Spleen (tissue), 7 donors: ENCODE data around the gene NF2.

Experiments
- CTCF ChIP-seq, 11 experiments: fragments of 200-600 bp in 7 of 11; fragments of 450-650 bp in 4 of 11; sonication (generic) in 4 of 11; IDR thresholded peaks in 8 of 11; conservative IDR thresholded peaks in 3 of 11; 1 replicate in 7 of 11; 2 replicates in 4 of 11; pipeline versions ENCODE4 v1.4.0 to v1.8.0; 2016 to 2021; ENCODE audit warnings: antibody characterized with exemption in 11 of 11, inconsistent platforms in 4 of 11, mild to moderate bottlenecking in 1 of 11
- POLR2A ChIP-seq, 3 donors: fragments of 450-650 bp; IDR thresholded peaks; one replicate each; pipeline ENCODE4 v1.5.1; 2017; ENCODE audit warnings: antibody characterized with exemption in 3 of 3, mild to moderate bottlenecking in 1 of 3
- donor health status: DM: no; HTN: no; CAD: no; lungs with moderate emphysema.
- donor health status: DM: no; HTN: no; CAD: no.
- donor health status: DM: no; HTN: no; CAD: no.

DNA sequence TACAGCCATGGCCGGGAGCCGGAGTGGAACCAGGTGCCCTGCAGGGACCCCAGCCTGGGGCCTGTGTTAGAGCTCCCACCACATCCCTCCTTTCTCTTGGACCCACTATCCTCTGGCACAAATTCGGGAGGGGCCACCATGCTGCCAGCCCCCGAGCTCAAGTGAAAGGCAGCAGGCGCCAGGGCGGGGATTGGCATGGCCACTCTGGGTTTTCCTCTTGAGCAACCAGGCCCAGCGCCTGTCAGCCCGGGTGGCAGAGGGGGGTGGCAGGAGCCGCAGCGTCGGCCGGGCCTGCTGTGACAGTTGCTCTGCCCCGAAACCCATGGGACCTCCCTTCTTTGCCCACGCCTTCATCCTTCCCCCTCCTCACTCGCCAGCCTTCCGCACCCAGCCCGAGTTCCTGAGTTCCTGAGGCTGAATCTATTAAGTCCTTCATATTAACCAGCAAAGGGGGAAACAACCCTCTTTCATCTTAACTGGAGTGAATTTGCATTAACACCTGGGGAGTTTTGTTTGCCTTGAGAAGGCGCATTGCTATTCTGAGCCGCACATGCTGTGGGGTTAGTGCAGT lies 99.6 kb downstream of the NF2 start:
- TF ChIP-seq CTCF (IDR thresholded peaks at IDR 0.05 in 8 of 11, conservative IDR thresholded peaks at IDR 0.05 in 3 of 11) (no peak), POLR2A (IDR thresholded peaks at IDR 0.05) (no peak)
